Measurements from ENCODE around the gene POLE.
A peak's percentile ranks its signal among the peaks of the same experiment; 100 is the strongest.
"Not testable (repeated sequence)": the region's sequence is repeated elsewhere in the genome, so short reads cannot be mapped to it uniquely, and the experiment has no call there.

Gene POLE

GRCh38 chr12:132600048-132601032, 86.8 kb downstream of the POLE start:
- Histone ChIP-seq H3K36me3 (ENCODE audit: control insufficient read depth, insufficient read depth, low read length) (no peaks in the 10 kb centered on the region), H3K4me3 (ENCODE audit: insufficient read depth, low read depth, low read length, poor library complexity, severe bottlenecking) (peak overlapping the region; percentile 35), H3K27me3 (replicated peaks; ENCODE audit: control insufficient read depth, insufficient read depth, low read length, poor library complexity, severe bottlenecking) (no peaks in the 10 kb centered on the region), H3K4me1 (ENCODE audit: control insufficient read depth, insufficient read depth, low read length, poor library complexity, severe bottlenecking) (peaks cover 22% of the 10 kb centered on the region), H3K27ac (ENCODE audit: insufficient read depth, low read length, poor library complexity, severe bottlenecking) (no peak overlapping the region), H3K9me3 (ENCODE audit: control insufficient read depth, low read length) (no peaks in the 10 kb centered on the region)
- DNase-seq = peak in 1 of 3 donors; percentile 11

- not testable (repeated sequence) for H3K4me3 ChIP-seq (ENCODE audit: insufficient read depth, low read depth, low read length, poor library complexity, severe bottlenecking); H3K27ac ChIP-seq (ENCODE audit: insufficient read depth, low read length, poor library complexity, severe bottlenecking); H3K36me3 ChIP-seq (ENCODE audit: control insufficient read depth, insufficient read depth, low read length); DNase-seq; H3K9me3 ChIP-seq (ENCODE audit: control insufficient read depth, low read length); H3K27me3 ChIP-seq (replicated peaks; ENCODE audit: control insufficient read depth, insufficient read depth, low read length, poor library complexity, severe bottlenecking)
- H3K4me1 ChIP-seq (ENCODE audit: control insufficient read depth, insufficient read depth, low read length, poor library complexity, severe bottlenecking) = peaks cover 22% of the 10 kb centered on the region
Observed at GRCh38 chr12:132599502-132599901, 87.6 kb downstream of the POLE start.

- Histone ChIP-seq H3K36me3 (ENCODE audit: control insufficient read depth, insufficient read depth, low read length) (no peaks in the 10 kb centered on the region), H3K4me1 (ENCODE audit: control insufficient read depth, insufficient read depth, low read length, poor library complexity, severe bottlenecking) (peaks cover 22% of the 10 kb centered on the region), H3K27ac (ENCODE audit: insufficient read depth, low read length, poor library complexity, severe bottlenecking) (no peak overlapping the region), H3K4me3 (ENCODE audit: insufficient read depth, low read depth, low read length, poor library complexity, severe bottlenecking) (peak overlapping the region; percentile 57), H3K9me3 (ENCODE audit: control insufficient read depth, low read length) (no peaks in the 10 kb centered on the region), H3K27me3 (replicated peaks; ENCODE audit: control insufficient read depth, insufficient read depth, low read length, poor library complexity, severe bottlenecking) (no peaks in the 10 kb centered on the region)
- peak in 1 of 3 donors; percentile 21 for DNase-seq
Observed at GRCh38 chr12:132597333-132598316, 89.5 kb downstream of the POLE start.

GRCh38 chr12:132596016-132596415, 91.1 kb downstream of the POLE start:
- H3K27me3 ChIP-seq (replicated peaks; ENCODE audit: control insufficient read depth, insufficient read depth, low read length, poor library complexity, severe bottlenecking) = no peaks in the 10 kb centered on the region
- H3K9me3 ChIP-seq (ENCODE audit: control insufficient read depth, low read length) = no peaks in the 10 kb centered on the region
- H3K4me3 ChIP-seq (ENCODE audit: insufficient read depth, low read depth, low read length, poor library complexity, severe bottlenecking) = no peak overlapping the region
- no peaks in the 10 kb centered on the region for H3K36me3 ChIP-seq (ENCODE audit: control insufficient read depth, insufficient read depth, low read length)
- no peak for DNase-seq
- H3K4me1 ChIP-seq (ENCODE audit: control insufficient read depth, insufficient read depth, low read length, poor library complexity, severe bottlenecking) = peaks cover 20% of the 10 kb centered on the region
- no peak overlapping the region for H3K27ac ChIP-seq (ENCODE audit: insufficient read depth, low read length, poor library complexity, severe bottlenecking)

GRCh38 chr12:132595183-132595582, 92.0 kb downstream of the POLE start:
- no peaks in the 10 kb centered on the region for H3K36me3 ChIP-seq (ENCODE audit: control insufficient read depth, insufficient read depth, low read length)

GRCh38 chr12:132593938-132594358, 93.2 kb downstream of the POLE start:
- no peaks in the 10 kb centered on the region for H3K36me3 ChIP-seq (ENCODE audit: control insufficient read depth, insufficient read depth, low read length)
- no peak for DNase-seq
- no peaks in the 10 kb centered on the region for H3K9me3 ChIP-seq (ENCODE audit: control insufficient read depth, low read length)
- H3K27me3 ChIP-seq (replicated peaks; ENCODE audit: control insufficient read depth, insufficient read depth, low read length, poor library complexity, severe bottlenecking) = no peaks in the 10 kb centered on the region
- peaks cover 8% of the 10 kb centered on the region for H3K4me1 ChIP-seq (ENCODE audit: control insufficient read depth, insufficient read depth, low read length, poor library complexity, severe bottlenecking)
- H3K27ac ChIP-seq (ENCODE audit: insufficient read depth, low read length, poor library complexity, severe bottlenecking) = no peak overlapping the region
- no peak overlapping the region for H3K4me3 ChIP-seq (ENCODE audit: insufficient read depth, low read depth, low read length, poor library complexity, severe bottlenecking)

More at GRCh38 chr12:132595183-132595582, 92.0 kb downstream of the POLE start:
- no peak for DNase-seq
- Histone ChIP-seq H3K9me3 (ENCODE audit: control insufficient read depth, low read length) (no peaks in the 10 kb centered on the region), H3K4me3 (ENCODE audit: insufficient read depth, low read depth, low read length, poor library complexity, severe bottlenecking) (no peak overlapping the region), H3K4me1 (ENCODE audit: control insufficient read depth, insufficient read depth, low read length, poor library complexity, severe bottlenecking) (peaks cover 12% of the 10 kb centered on the region), H3K27me3 (replicated peaks; ENCODE audit: control insufficient read depth, insufficient read depth, low read length, poor library complexity, severe bottlenecking) (no peaks in the 10 kb centered on the region), H3K27ac (ENCODE audit: insufficient read depth, low read length, poor library complexity, severe bottlenecking) (no peak overlapping the region)

- no peaks in the 10 kb centered on the region for H3K9me3 ChIP-seq (ENCODE audit: control insufficient read depth, low read length)
- no peaks in the 10 kb centered on the region for H3K27me3 ChIP-seq (replicated peaks; ENCODE audit: control insufficient read depth, insufficient read depth, low read length, poor library complexity, severe bottlenecking)
- DNase-seq = no peak
- H3K27ac ChIP-seq (ENCODE audit: insufficient read depth, low read length, poor library complexity, severe bottlenecking) = no peak overlapping the region
- H3K36me3 ChIP-seq (ENCODE audit: control insufficient read depth, insufficient read depth, low read length) = no peaks in the 10 kb centered on the region
- H3K4me1 ChIP-seq (ENCODE audit: control insufficient read depth, insufficient read depth, low read length, poor library complexity, severe bottlenecking) = peaks cover 7% of the 10 kb centered on the region
- H3K4me3 ChIP-seq (ENCODE audit: insufficient read depth, low read depth, low read length, poor library complexity, severe bottlenecking) = no peak overlapping the region
Observed at GRCh38 chr12:132593521-132593920, 93.6 kb downstream of the POLE start.

GRCh38 chr12:132593071-132593470, 94.1 kb downstream of the POLE start:
- no peak overlapping the region for H3K4me3 ChIP-seq (ENCODE audit: insufficient read depth, low read depth, low read length, poor library complexity, severe bottlenecking)
- no peak for DNase-seq

GRCh38 chr12:132592282-132592970, 94.7 kb downstream of the POLE start:
- no peaks in the 10 kb centered on the region for H3K36me3 ChIP-seq (ENCODE audit: control insufficient read depth, insufficient read depth, low read length)
- DNase-seq = no peak
- no peak overlapping the region for H3K27ac ChIP-seq (ENCODE audit: insufficient read depth, low read length, poor library complexity, severe bottlenecking)
- peaks cover 2% of the 10 kb centered on the region for H3K4me1 ChIP-seq (ENCODE audit: control insufficient read depth, insufficient read depth, low read length, poor library complexity, severe bottlenecking)
- no peaks in the 10 kb centered on the region for H3K27me3 ChIP-seq (replicated peaks; ENCODE audit: control insufficient read depth, insufficient read depth, low read length, poor library complexity, severe bottlenecking)
- no peaks in the 10 kb centered on the region for H3K9me3 ChIP-seq (ENCODE audit: control insufficient read depth, low read length)
- H3K4me3 ChIP-seq (ENCODE audit: insufficient read depth, low read depth, low read length, poor library complexity, severe bottlenecking) = no peak overlapping the region

More at GRCh38 chr12:132593071-132593470, 94.1 kb downstream of the POLE start:
- Histone ChIP-seq H3K9me3 (ENCODE audit: control insufficient read depth, low read length) (no peaks in the 10 kb centered on the region), H3K27ac (ENCODE audit: insufficient read depth, low read length, poor library complexity, severe bottlenecking) (no peak overlapping the region), H3K36me3 (ENCODE audit: control insufficient read depth, insufficient read depth, low read length) (no peaks in the 10 kb centered on the region), H3K27me3 (replicated peaks; ENCODE audit: control insufficient read depth, insufficient read depth, low read length, poor library complexity, severe bottlenecking) (no peaks in the 10 kb centered on the region), H3K4me1 (ENCODE audit: control insufficient read depth, insufficient read depth, low read length, poor library complexity, severe bottlenecking) (peaks cover 6% of the 10 kb centered on the region)
